ENCODE measurements around the gene KDM4C. TPM values are rescaled to one million over a fixed set of nuclear protein-coding genes. Genes with fewer than 3 reads are reported as not detected.
A peak's percentile ranks its signal among the peaks of the same experiment; 100 is the strongest.

The KDM4C gene
- total and polyA plus RNA-seq, 12 donors, result 6.1 to 18.2 (median 14.6) TPM

- Histone ChIP-seq H3K9me3 (no peaks in the 10 kb centered on the region), H3K27ac (no peak overlapping the region), H3K27me3 (no peaks in the 10 kb centered on the region), H3K4me1 (peaks cover 0 to 7% (median 0%) of the 10 kb centered on the region in 9 donors), H3K36me3 (peaks cover 0 to 42% (median 5%) of the 10 kb centered on the region in 9 donors), H3K4me3 (no peak overlapping the region)
- WGBS, 2 donors, result 68% methylated on average over 3 of the region's 3 CpGs
- no peak for DNase-seq
- ATAC-seq, result no peak
- no peak for TF ChIP-seq CTCF (IDR thresholded peaks at IDR 0.05)
- intact Hi-C loops (cut with DNase I), result no loop called here
Observed at GRCh38 chr9:6822696-6823095, 64.9 kb downstream of the KDM4C start.

DNA sequence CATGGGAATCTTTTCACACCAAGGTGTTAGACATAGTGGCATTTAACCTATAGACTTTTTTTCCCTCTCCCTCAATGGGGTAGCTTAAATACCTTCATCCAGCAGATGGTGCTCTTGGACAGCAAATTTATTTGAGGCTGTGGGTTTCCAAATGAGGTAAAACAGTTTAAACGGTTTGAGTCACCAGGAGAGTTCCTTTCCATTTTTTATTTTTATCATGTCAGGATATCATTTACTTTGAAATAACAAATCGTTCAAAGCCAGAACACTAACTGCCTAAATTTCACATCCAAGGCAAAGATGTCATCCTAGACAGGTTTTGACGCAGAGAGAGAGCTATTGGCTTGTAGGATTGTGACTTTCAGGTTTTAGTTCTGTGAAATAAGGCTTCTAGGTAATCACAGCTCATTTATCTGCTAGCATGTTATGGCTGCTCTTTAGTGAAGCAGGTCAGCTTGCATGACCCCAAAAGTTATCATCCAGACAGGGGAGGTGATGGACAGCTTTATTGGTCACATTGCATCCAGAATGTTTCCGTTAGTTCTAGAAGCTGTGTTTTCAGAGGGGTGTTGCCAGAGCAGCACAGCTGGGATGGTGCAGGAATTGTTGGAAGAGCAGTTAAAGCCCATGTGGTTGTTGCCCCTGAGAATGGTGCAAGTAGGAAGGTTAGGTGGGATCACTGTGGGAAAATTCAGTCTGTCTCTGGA, 69.8 kb downstream of the KDM4C start:
- WGBS, 2 donors, result 45 to 48% methylated on average over 4 of the region's 4 CpGs
- DNase-seq (no peak), ATAC-seq (peak in 1 of 8 donors; percentile 31)
- peak in 8 of 9 donors; percentile 29 to 65 (median 55) for TF ChIP-seq CTCF (IDR thresholded peaks at IDR 0.05)
- Histone ChIP-seq H3K4me3 (no peak overlapping the region), H3K9me3 (peaks cover 0 to 8% (median 0%) of the 10 kb centered on the region in 11 donors), H3K4me1 (peaks cover 0 to 2% (median 0%) of the 10 kb centered on the region in 9 donors), H3K27ac (no peak overlapping the region), H3K36me3 (peaks cover 0 to 53% (median 17%) of the 10 kb centered on the region in 9 donors), H3K27me3 (no peaks in the 10 kb centered on the region)
- intact Hi-C loops (cut with DNase I), result loop anchor here in 1 of 10 donors (5.0 kb wide), 1 partner anchor 710 kb away; no protein-coding TSS in a partner anchor

DNA sequence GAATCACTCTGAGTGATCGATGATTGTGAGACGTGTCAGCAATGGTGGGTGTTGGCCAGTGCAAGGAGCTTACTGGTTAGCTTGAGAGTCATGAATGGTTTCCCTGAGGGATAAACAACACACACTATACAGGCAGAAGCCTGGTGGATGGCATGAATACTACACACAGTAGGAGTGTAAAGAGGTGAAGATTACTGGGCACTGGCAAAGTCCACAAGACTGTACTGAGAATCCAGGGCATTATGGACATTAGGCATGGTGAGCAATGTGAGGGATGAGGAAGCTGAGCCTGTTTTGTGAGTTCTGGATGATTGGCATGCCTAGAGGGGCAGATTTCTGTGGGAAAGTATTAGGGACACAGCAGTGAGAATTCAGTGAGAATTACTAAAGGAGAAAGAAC, 71.3 kb downstream of the KDM4C start:
- Histone ChIP-seq H3K4me1 (no peaks in the 10 kb centered on the region), H3K9me3 (peaks cover 0 to 8% (median 0%) of the 10 kb centered on the region in 11 donors), H3K27ac (no peak overlapping the region), H3K4me3 (no peak overlapping the region), H3K36me3 (peaks cover 0 to 40% (median 6%) of the 10 kb centered on the region in 9 donors), H3K27me3 (no peaks in the 10 kb centered on the region)
- intact Hi-C loops (cut with DNase I), result loop anchor here in 1 of 10 donors (5.0 kb wide), 1 partner anchor 708 kb away; no protein-coding TSS in a partner anchor
- no peak for DNase-seq
- ATAC-seq, result no peak
- TF ChIP-seq CTCF (IDR thresholded peaks at IDR 0.05), result no peak
- WGBS, 2 donors, result 97% methylated on average over 2 of the region's 2 CpGs

DNA sequence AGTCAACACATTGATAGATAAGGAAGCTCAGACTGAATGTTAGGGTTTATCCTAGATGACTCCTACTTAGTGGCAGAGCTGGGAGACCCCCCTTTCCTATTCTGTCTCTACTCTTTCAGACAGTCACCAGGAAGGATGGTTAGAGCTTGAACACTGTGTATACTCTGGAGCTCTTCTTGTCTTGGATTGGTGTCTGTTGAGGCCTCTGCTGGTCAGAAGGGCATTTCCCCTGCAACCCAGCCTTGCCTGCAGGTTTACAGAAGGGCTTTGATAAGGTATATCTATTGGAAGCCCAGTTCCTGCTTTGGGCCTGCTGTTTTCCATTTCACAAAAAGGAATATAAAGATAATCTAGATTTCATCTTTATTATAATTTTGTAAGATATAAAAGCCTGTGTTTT, 71.8 kb downstream of the KDM4C start:
- no peaks in the 10 kb centered on the region for H3K4me1 ChIP-seq
- no peak for TF ChIP-seq CTCF (IDR thresholded peaks at IDR 0.05)
- peaks cover 0 to 41% (median 7%) of the 10 kb centered on the region in 9 donors for H3K36me3 ChIP-seq
- peaks cover 0 to 10% (median 0%) of the 10 kb centered on the region in 11 donors for H3K9me3 ChIP-seq
- DNase-seq, result no peak
- H3K27me3 ChIP-seq, result no peaks in the 10 kb centered on the region
- ATAC-seq, result no peak
- intact Hi-C loops (cut with DNase I), result loop anchor here in 1 of 10 donors (5.0 kb wide), 1 partner anchor 708 kb away; no protein-coding TSS in a partner anchor
- no peak overlapping the region for H3K27ac ChIP-seq
- no peak overlapping the region for H3K4me3 ChIP-seq
